ENCODE data around the gene LMAN2L. TPM values are rescaled to one million over a fixed set of nuclear protein-coding genes. Genes with fewer than 3 reads are reported as not detected.
A peak's percentile ranks its signal among the peaks of the same experiment; 100 is the strongest.

LMAN2L gene
- total RNA-seq, 2 donors from 2014 or later, result 5.1 to 6.3 TPM

- Mint-ChIP-seq H3K9me3 (no peaks in the 10 kb centered on the region), H3K27ac (peak overlapping the region in 1 of 2 donors; percentile 40), H3K36me3 (no peaks in the 10 kb centered on the region)
- ATAC-seq (no peak), DNase-seq (ENCODE audit: low spot score in 2 of 2) (no peak)
Observed at GRCh38 chr2:96697476-96697875, 42.4 kb downstream of the LMAN2L start.

- Mint-ChIP-seq H3K9me3 (no peaks in the 10 kb centered on the region), H3K27ac (no peak overlapping the region), H3K36me3 (no peaks in the 10 kb centered on the region)
- ATAC-seq (no peak), DNase-seq (ENCODE audit: low spot score in 2 of 2) (no peak)
Observed at GRCh38 chr2:96695602-96696001, 44.3 kb downstream of the LMAN2L start.

- DNase-seq (ENCODE audit: low spot score in 2 of 2) (no peak), ATAC-seq (no peak)
- Mint-ChIP-seq H3K27ac (no peak overlapping the region), H3K36me3 (no peaks in the 10 kb centered on the region), H3K9me3 (no peaks in the 10 kb centered on the region)
Observed at GRCh38 chr2:96694816-96695455, 44.9 kb downstream of the LMAN2L start.

- no peaks in the 10 kb centered on the region for H3K36me3 Mint-ChIP-seq
- no peaks in the 10 kb centered on the region for H3K9me3 Mint-ChIP-seq
- ATAC-seq (no peak), DNase-seq (ENCODE audit: low spot score in 2 of 2) (no peak)
- peak overlapping the region in 1 of 2 donors; percentile 34 for H3K27ac Mint-ChIP-seq
Observed at GRCh38 chr2:96694279-96694678, 45.6 kb downstream of the LMAN2L start.

- ATAC-seq (no peak), DNase-seq (ENCODE audit: low spot score in 2 of 2) (no peak)
- H3K36me3 Mint-ChIP-seq, result no peaks in the 10 kb centered on the region
- peak overlapping the region in 1 of 2 donors; percentile 34 for H3K27ac Mint-ChIP-seq
- no peaks in the 10 kb centered on the region for H3K9me3 Mint-ChIP-seq
Observed at GRCh38 chr2:96693286-96694200, 46.3 kb downstream of the LMAN2L start.

- no peak for ATAC-seq
Observed at GRCh38 chr2:96692094-96692971, 47.5 kb downstream of the LMAN2L start.

GRCh38 chr2:96691022-96691612 lies 48.7 kb downstream of the LMAN2L start:
- no peaks in the 10 kb centered on the region for H3K36me3 Mint-ChIP-seq
- no peak overlapping the region for H3K27ac Mint-ChIP-seq
- ATAC-seq, result no peak
- DNase-seq (ENCODE audit: low spot score in 2 of 2), result no peak
- H3K9me3 Mint-ChIP-seq, result no peaks in the 10 kb centered on the region

More at GRCh38 chr2:96692094-96692971, 47.5 kb downstream of the LMAN2L start:
- peak overlapping the region in 1 of 2 donors; percentile 25 for H3K27ac Mint-ChIP-seq
- DNase-seq (ENCODE audit: low spot score in 2 of 2), result no peak
- no peaks in the 10 kb centered on the region for H3K9me3 Mint-ChIP-seq
- H3K36me3 Mint-ChIP-seq, result no peaks in the 10 kb centered on the region

GRCh38 chr2:96690306-96691021 lies 49.4 kb downstream of the LMAN2L start:
- Mint-ChIP-seq H3K36me3 (no peaks in the 10 kb centered on the region), H3K27ac (no peak overlapping the region), H3K9me3 (no peaks in the 10 kb centered on the region)
- ATAC-seq (no peak), DNase-seq (ENCODE audit: low spot score in 2 of 2) (no peak)

- H3K9me3 Mint-ChIP-seq, result no peaks in the 10 kb centered on the region
- DNase-seq (ENCODE audit: low spot score in 2 of 2) (no peak), ATAC-seq (no peak)
- H3K36me3 Mint-ChIP-seq, result no peaks in the 10 kb centered on the region
- H3K27ac Mint-ChIP-seq, result no peak overlapping the region
Observed at GRCh38 chr2:96689431-96689991, 50.4 kb downstream of the LMAN2L start.

- DNase-seq (ENCODE audit: low spot score in 2 of 2) (no peak), ATAC-seq (no peak)
- Mint-ChIP-seq H3K9me3 (no peaks in the 10 kb centered on the region), H3K27ac (peak overlapping the region in 1 of 2 donors; percentile 5), H3K36me3 (no peaks in the 10 kb centered on the region)
Observed at GRCh38 chr2:96688649-96689430, 51.0 kb downstream of the LMAN2L start.

GRCh38 chr2:96687711-96688640 lies 51.9 kb downstream of the LMAN2L start:
- H3K27ac Mint-ChIP-seq, result peak overlapping the region; percentile 5 to 51
- H3K36me3 Mint-ChIP-seq, result no peaks in the 10 kb centered on the region
- ATAC-seq, result no peak

GRCh38 chr2:96687266-96687665 lies 52.6 kb downstream of the LMAN2L start:
- Mint-ChIP-seq H3K36me3 (no peaks in the 10 kb centered on the region), H3K27ac (no peak overlapping the region), H3K9me3 (no peaks in the 10 kb centered on the region)
- ATAC-seq (no peak), DNase-seq (ENCODE audit: low spot score in 2 of 2) (no peak)

More at GRCh38 chr2:96687711-96688640, 51.9 kb downstream of the LMAN2L start:
- H3K9me3 Mint-ChIP-seq, result no peaks in the 10 kb centered on the region
- no peak for DNase-seq (ENCODE audit: low spot score in 2 of 2)

- Mint-ChIP-seq H3K27ac (no peak overlapping the region), H3K9me3 (no peaks in the 10 kb centered on the region), H3K36me3 (no peaks in the 10 kb centered on the region)
- no peak for ATAC-seq
- DNase-seq (ENCODE audit: low spot score in 2 of 2), result no peak
Observed at GRCh38 chr2:96685577-96686459, 54.0 kb downstream of the LMAN2L start.

Data from activated naive CD4-positive, alpha-beta T cell treated with anti-CD3 and anti-CD28 coated beads, Interleukin-2, amount 50 U/mL, for 72 hours (primary cell).